GM13977 (cell line): ENCODE results near the gene CALML3.

ENCODE experiments used
- DNase-seq: peaks from one replicate; pipeline ENCODE4 v3.0.0; 2012; ENCODE audit warnings: low spot score
- CTCF ChIP-seq: IDR thresholded peaks from 2 replicates; pipeline ENCODE4 v1.5.1; 2012; ENCODE audit warnings: mild to moderate bottlenecking, control low read depth; ENCODE audit not compliant: insufficient read depth; ENCODE audit errors: extremely low read depth, missing control alignments
- in situ Hi-C: fragments of 300-500 bp; cut with MboI; formaldehyde crosslinking; loops from one replicate; pipeline ENCODE4 v1.12.0; 2022; ENCODE audit warnings: low sequenced_read_pairs, low pct_unique_long_range_greater_than_20kb, mixed read lengths, inconsistent platforms; ENCODE audit not compliant: unreplicated experiment

Gene CALML3

GRCh38 chr10:5531558-5532306, 7.0 kb downstream of the CALML3 start:
- no peak for DNase-seq
- in situ Hi-C loops: no loop called here
- no peak for TF ChIP-seq CTCF

GRCh38 chr10:5532307-5532605, 7.5 kb downstream of the CALML3 start:
- no peak for DNase-seq
- in situ Hi-C loops: no loop called here
- no peak for TF ChIP-seq CTCF

GRCh38 chr10:5532618-5533097, 7.9 kb downstream of the CALML3 start:
- in situ Hi-C loops: no loop called here
- TF ChIP-seq CTCF: no peak
- DNase-seq: no peak

- in situ Hi-C loops: no loop called here
- DNase-seq: no peak
- no peak for TF ChIP-seq CTCF
Observed at GRCh38 chr10:5533098-5533731, 8.5 kb downstream of the CALML3 start.

- no peak for DNase-seq
- in situ Hi-C loops: no loop called here
- TF ChIP-seq CTCF: no peak
Observed at GRCh38 chr10:5534051-5534821, 9.5 kb downstream of the CALML3 start.

GRCh38 chr10:5534880-5535856, 10.4 kb downstream of the CALML3 start:
- in situ Hi-C loops: no loop called here
- no peak for TF ChIP-seq CTCF

More at GRCh38 chr10:5534880-5535856, 10.4 kb downstream of the CALML3 start:
- no peak for DNase-seq
